ENCODE data around the gene UBN2. TPM values are rescaled to one million over a fixed set of nuclear protein-coding genes. Genes with fewer than 3 reads are reported as not detected.

UBN2 gene
- polyA plus RNA-seq, 3 donors: 11.9 to 12.4 (median 11.9) TPM

DNA sequence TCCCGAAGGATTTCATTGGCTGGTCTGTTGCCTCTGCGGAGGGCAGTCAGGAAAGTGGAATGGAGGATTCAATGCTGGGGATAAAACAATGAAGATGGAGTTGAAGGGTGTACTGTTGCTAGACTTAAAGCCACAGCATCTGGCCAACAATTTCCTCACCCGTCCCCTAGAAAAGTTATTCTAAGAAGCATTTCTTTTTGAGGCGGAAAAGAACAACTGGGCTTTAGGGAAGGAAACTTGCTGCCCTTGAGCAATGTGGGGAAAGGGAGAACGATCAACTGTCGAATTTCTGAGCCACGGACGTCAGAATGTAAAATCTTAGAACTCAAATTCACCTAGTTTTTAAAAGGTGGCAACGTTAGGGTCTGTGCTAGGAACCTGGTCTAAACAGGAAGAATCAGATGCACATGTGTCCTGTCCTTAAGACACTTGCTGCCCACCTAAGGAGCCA, 110.8 kb downstream of the UBN2 start:
- DNase-seq (ENCODE audit: low read depth in 3 of 3, low spot score in 2 of 3): no peak

DNA sequence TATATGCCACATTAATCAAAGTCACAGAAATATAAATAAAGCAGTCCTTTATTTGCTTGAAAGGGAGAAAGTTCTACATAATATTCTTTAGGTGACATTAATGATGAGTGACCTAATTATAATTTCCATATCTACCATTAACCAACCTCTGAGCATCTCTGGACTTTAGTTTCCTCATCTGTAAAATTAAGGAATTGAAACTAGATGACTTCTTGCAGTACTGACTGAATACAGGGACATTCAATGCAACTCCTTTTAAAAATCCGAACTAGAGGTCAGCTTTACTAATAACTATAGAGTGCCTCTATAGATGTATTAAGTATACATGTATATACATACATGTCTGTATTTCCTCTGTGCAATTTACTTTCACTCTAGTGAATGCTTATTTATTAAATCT, 114.0 kb downstream of the UBN2 start:
- no peak for DNase-seq (ENCODE audit: low read depth in 3 of 3, low spot score in 2 of 3)

DNA sequence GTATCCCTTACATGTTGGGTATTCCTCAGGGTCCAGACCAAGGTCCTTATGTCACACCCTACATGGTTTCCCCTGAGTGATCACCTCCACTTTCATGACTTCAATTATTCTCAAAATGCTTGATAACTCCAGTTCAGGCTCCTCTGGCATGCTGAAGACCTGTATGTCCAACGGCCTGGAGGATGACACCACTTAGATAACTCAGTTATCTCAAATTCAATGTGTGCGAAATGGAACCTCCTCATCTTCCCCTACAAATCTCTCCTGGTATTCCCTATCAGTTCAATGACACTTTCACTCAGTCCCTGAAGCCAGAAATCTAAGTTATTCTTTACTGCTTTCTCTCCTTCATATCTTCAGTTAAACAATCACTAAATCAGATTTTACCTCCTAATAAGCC, 120.0 kb downstream of the UBN2 start:
- no peak for DNase-seq (ENCODE audit: low read depth in 3 of 3, low spot score in 2 of 3)

DNA sequence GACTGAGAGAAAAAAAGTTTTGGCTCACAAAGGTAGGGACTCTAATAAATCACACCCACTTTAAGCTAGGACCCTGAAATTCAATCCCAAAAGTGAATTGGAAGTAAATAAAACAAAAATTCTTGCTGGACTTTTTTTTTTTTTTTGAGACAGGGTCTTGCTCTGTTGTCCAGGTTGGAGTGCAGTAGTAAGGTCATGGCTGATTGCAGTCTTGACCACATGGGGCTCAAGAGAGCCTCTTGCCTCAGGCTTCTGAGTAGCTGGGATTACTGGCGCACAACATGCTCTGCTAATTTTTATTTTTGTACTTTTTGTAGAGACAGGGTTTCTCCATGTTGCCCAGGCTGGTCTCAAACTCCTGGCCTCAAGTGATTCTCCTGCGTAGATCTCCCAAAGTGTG, 123.7 kb downstream of the UBN2 start:
- no peak for DNase-seq (ENCODE audit: low read depth in 3 of 3, low spot score in 2 of 3)

DNA sequence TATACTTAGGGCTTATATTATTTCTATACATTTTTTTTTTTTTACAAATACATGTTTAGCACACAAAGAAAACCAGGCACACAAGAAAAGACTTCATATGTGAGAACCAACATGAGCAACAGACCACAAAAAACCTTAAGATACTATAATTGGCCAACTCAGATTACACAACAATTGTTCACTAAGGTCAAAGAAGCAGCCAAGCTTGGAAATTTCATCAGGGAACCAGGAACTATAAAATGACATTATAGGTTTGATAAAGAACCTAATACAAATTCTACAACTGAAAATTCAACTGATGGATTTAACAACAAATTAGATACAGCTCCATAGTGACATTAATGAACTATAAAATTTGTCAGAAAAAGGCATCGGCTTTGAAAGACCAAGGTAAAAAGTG, 124.3 kb downstream of the UBN2 start:
- DNase-seq (ENCODE audit: low read depth in 3 of 3, low spot score in 2 of 3): no peak

Other genes with a start within 250 kb of the UBN2 start
- gene KIAA1549, start 249.8 kb upstream of the UBN2 start, polyA plus RNA-seq (ENCODE audit: insufficient read length in 3 of 3): 10 to 100 TPM; 11.9 to 13.6 (median 12.4) TPM
- gene ZC3HAV1L, start 195.2 kb upstream of the UBN2 start, polyA plus RNA-seq (ENCODE audit: insufficient read length in 3 of 3): 10 to 100 TPM; 14.3 to 20.4 (median 20.0) TPM
- 10 to 100 TPM; 19.1 to 21.7 (median 19.1) TPM for gene ZC3HAV1, start 121.5 kb upstream of the UBN2 start, polyA plus RNA-seq (ENCODE audit: insufficient read length in 3 of 3)
- gene FMC1, start 110.1 kb downstream of the UBN2 start, polyA plus RNA-seq (ENCODE audit: insufficient read length in 3 of 3): 10 to 100 TPM; 20.9 to 25.0 (median 22.9) TPM
- gene LUC7L2, start 128.7 kb downstream of the UBN2 start, polyA plus RNA-seq (ENCODE audit: insufficient read length in 3 of 3): 100 to 1,000 TPM; 116 to 139 (median 124) TPM